ENCODE results near the gene PLAC9.

Gene PLAC9

DNA sequence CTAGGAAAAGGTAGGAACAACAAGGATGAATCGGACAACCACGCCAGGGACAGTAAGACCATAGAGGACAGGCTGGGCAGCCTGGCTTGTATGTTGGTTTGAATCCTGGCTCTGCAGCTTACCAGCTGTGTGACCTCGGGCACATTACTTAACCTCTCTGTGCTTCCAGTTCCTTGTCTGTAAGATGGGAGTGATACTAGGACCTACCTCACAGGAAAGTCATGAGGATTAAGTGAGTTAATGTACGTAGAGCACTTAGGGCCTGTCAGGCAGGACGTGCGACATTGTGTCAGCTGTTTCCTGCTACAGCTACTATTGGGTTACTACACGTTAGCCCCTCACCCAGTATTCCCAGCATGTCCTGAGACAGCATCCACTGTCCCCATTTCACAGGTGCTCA is 32.1 kb downstream of the PLAC9 start:
- POLR2A ChIA-PET: no interaction called here

GRCh38 chr10:80165173-80165572 is 32.6 kb downstream of the PLAC9 start:
- POLR2A ChIA-PET: interaction anchor here (1.7 kb wide), 1 partner anchor 14 kb away, joined by 4 read pairs; no protein-coding TSS in a partner anchor
- WGBS (ENCODE audit: insufficient coverage): 97% methylated on average over 5 of the region's 7 CpGs
- H3K27ac ChIP-seq (ENCODE audit: insufficient read depth in 1 of 2, low read depth in 1 of 2, low read length in 2 of 2, poor library complexity in 1 of 2, severe bottlenecking in 2 of 2): no peak overlapping the region

More for the DNA sequence above, 32.1 kb downstream of the PLAC9 start:
- Histone ChIP-seq H3K4me3 (ENCODE audit: control insufficient read depth in 1 of 7, extremely low read depth in 1 of 7, insufficient read depth in 4 of 7, low read depth in 2 of 7, low read length in 6 of 7) (no peak overlapping the region), H3K36me3 (ENCODE audit: control insufficient read depth in 4 of 4, insufficient read depth in 4 of 4, low read length in 3 of 4) (peaks cover 21 to 84% (median 53%) of the 10 kb centered on the region in 4 experiments), H3K27ac (ENCODE audit: insufficient read depth in 1 of 2, low read depth in 1 of 2, low read length in 2 of 2, poor library complexity in 1 of 2, severe bottlenecking in 2 of 2) (no peak overlapping the region), H3K4me1 (ENCODE audit: control extremely low read depth in 1 of 4, control insufficient read depth in 4 of 4, insufficient read depth in 4 of 4, low read length in 3 of 4) (no peaks in the 10 kb centered on the region), H3K9me3 (ENCODE audit: control extremely low read depth in 1 of 5, control insufficient read depth in 4 of 5, insufficient read depth in 2 of 5, low read depth in 1 of 5, low read length in 4 of 5) (no peaks in the 10 kb centered on the region), H3K27me3 (replicated peaks in 2 of 5; ENCODE audit: control insufficient read depth in 4 of 5, insufficient read depth in 5 of 5, low read length in 4 of 5) (no peaks in the 10 kb centered on the region)
- WGBS (ENCODE audit: insufficient coverage): 97% methylated on average over 6 of the region's 7 CpGs
- CTCF ChIA-PET: interaction anchor here (0.6 to 1.6 kb wide), 4 partner anchors 15 to 40 kb away, joined by 3 to 5 read pairs (median 4); no protein-coding TSS in a partner anchor
- no peak for DNase-seq

DNA sequence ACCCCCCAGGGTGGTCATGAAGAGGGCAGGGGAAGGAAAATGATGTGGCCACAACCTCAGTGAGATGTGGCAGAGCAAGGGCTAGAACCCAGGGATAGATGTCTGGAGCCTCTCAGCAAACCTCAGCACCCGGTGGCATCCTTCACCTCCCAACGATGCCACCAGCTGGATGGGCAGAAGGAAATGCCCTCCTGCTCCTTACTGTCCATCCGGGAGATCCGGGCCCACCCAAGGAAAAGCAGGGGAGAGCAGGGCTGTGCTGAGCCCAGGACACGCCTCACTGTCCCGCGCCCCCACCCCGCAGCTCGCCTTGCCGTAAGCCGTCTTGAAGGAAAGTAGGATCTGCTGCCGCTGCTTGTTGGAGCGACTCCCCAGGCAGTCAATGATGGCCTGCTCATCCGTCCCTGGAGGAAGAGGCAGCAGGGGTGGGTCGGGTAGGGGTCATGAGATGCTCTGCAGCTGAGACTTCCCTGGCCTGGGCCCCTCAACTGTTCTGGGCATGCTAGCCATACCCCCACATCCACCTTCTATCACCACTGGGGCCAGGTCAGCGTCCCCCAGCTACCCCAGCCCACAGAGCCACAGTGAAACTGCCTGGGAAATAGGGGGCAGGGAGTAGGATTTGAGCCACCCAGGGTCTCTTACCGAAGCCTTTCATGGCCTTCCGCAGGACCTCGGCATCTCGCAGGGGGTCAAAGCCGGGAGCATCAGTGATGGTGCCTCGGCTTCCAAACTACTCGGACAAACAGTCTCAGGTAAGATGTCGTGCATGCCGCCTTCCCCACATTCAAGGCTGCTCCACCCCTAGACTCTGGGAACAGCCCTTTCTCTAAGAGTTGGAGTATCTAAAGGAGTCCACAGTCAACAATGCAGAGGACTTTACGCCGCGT is 34.3 kb downstream of the PLAC9 start:
- no peak overlapping the region for H3K4me3 ChIP-seq (ENCODE audit: control insufficient read depth in 1 of 7, extremely low read depth in 1 of 7, insufficient read depth in 4 of 7, low read depth in 2 of 7, low read length in 6 of 7)
- no peak for DNase-seq
- H3K27ac ChIP-seq (ENCODE audit: insufficient read depth in 1 of 2, low read depth in 1 of 2, low read length in 2 of 2, poor library complexity in 1 of 2, severe bottlenecking in 2 of 2): no peak overlapping the region
- 93% methylated on average over 27 of the region's 28 CpGs for WGBS (ENCODE audit: insufficient coverage)
- POLR2A ChIA-PET: interaction anchor here (1.7 kb wide), 1 partner anchor 16 kb away, joined by 4 read pairs; no protein-coding TSS in a partner anchor
- no peaks in the 10 kb centered on the region for H3K9me3 ChIP-seq (ENCODE audit: control extremely low read depth in 1 of 5, control insufficient read depth in 4 of 5, insufficient read depth in 2 of 5, low read depth in 1 of 5, low read length in 4 of 5)
- no peaks in the 10 kb centered on the region for H3K27me3 ChIP-seq (replicated peaks in 2 of 5; ENCODE audit: control insufficient read depth in 4 of 5, insufficient read depth in 5 of 5, low read length in 4 of 5)
- H3K4me1 ChIP-seq (ENCODE audit: control extremely low read depth in 1 of 4, control insufficient read depth in 4 of 4, insufficient read depth in 4 of 4, low read length in 3 of 4): no peaks in the 10 kb centered on the region
- peaks cover 21 to 84% (median 53%) of the 10 kb centered on the region in 4 experiments for H3K36me3 ChIP-seq (ENCODE audit: control insufficient read depth in 4 of 4, insufficient read depth in 4 of 4, low read length in 3 of 4)
- CTCF ChIA-PET: interaction anchor here (1.2 to 1.6 kb wide), 3 partner anchors 13 to 55 kb away, joined by 3 to 6 read pairs (median 4); no protein-coding TSS in a partner anchor

More at GRCh38 chr10:80165173-80165572, 32.6 kb downstream of the PLAC9 start:
- no peaks in the 10 kb centered on the region for H3K27me3 ChIP-seq (replicated peaks in 2 of 5; ENCODE audit: control insufficient read depth in 4 of 5, insufficient read depth in 5 of 5, low read length in 4 of 5)
- no peaks in the 10 kb centered on the region for H3K9me3 ChIP-seq (ENCODE audit: control extremely low read depth in 1 of 5, control insufficient read depth in 4 of 5, insufficient read depth in 2 of 5, low read depth in 1 of 5, low read length in 4 of 5)
- peaks cover 21 to 82% (median 54%) of the 10 kb centered on the region in 4 experiments for H3K36me3 ChIP-seq (ENCODE audit: control insufficient read depth in 4 of 4, insufficient read depth in 4 of 4, low read length in 3 of 4)
- H3K4me1 ChIP-seq (ENCODE audit: control extremely low read depth in 1 of 4, control insufficient read depth in 4 of 4, insufficient read depth in 4 of 4, low read length in 3 of 4): no peaks in the 10 kb centered on the region
- CTCF ChIA-PET: interaction anchor here (0.6 to 1.6 kb wide), 5 partner anchors 11 to 39 kb away, joined by 3 to 6 read pairs (median 4); no protein-coding TSS in a partner anchor
- DNase-seq: no peak
- H3K4me3 ChIP-seq (ENCODE audit: control insufficient read depth in 1 of 7, extremely low read depth in 1 of 7, insufficient read depth in 4 of 7, low read depth in 2 of 7, low read length in 6 of 7): no peak overlapping the region

DNA sequence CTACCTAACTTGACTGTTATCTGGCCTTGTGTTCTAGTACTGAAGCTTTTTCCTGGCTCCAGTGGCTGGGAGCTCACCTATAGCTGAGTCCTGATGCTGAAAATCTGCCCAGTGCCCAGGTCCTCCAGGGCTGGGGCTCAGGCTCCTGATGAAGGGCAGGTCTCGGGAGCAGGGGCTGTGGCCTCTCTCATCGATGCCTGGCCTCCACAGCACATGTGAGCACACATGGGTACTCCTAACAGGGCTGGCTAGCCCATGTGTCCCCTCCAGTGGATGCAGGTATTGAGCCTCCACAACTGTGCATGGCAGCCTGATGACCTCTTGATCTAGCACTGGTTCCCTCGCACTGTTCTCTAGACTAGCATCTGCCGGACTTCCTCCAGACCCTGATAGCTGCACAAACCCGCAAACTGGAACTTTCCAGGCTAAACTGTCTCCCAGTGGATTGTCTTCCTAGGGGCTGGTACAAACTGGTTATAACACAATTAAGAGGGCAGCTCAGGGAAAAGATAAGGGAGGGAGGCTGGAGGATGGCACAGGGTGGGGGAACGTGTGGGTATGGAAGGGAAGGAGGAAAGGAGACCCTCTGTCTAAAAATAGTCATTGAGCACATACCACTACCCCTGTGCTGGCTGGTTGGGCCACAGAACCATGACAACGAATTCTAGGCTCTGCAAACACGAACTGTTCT is 35.1 kb downstream of the PLAC9 start:
- POLR2A ChIA-PET: no interaction called here
- no peaks in the 10 kb centered on the region for H3K27me3 ChIP-seq (replicated peaks in 2 of 5; ENCODE audit: control insufficient read depth in 4 of 5, insufficient read depth in 5 of 5, low read length in 4 of 5)

GRCh38 chr10:80168162-80168511 is 35.6 kb downstream of the PLAC9 start:
- no peaks in the 10 kb centered on the region for H3K4me1 ChIP-seq (ENCODE audit: control extremely low read depth in 1 of 4, control insufficient read depth in 4 of 4, insufficient read depth in 4 of 4, low read length in 3 of 4)
- CTCF ChIA-PET: interaction anchor here (0.9 to 1.5 kb wide), 3 partner anchors 12 to 54 kb away, joined by 3 to 4 read pairs (median 3); no protein-coding TSS in a partner anchor
- POLR2A ChIA-PET: no interaction called here
- DNase-seq: no peak
- H3K36me3 ChIP-seq (ENCODE audit: control insufficient read depth in 4 of 4, insufficient read depth in 4 of 4, low read length in 3 of 4): peaks cover 15 to 84% (median 45%) of the 10 kb centered on the region in 4 experiments
- no peak overlapping the region for H3K27ac ChIP-seq (ENCODE audit: insufficient read depth in 1 of 2, low read depth in 1 of 2, low read length in 2 of 2, poor library complexity in 1 of 2, severe bottlenecking in 2 of 2)
- 97% methylated on average over 7 of the region's 7 CpGs for WGBS (ENCODE audit: insufficient coverage)
- no peak overlapping the region for H3K4me3 ChIP-seq (ENCODE audit: control insufficient read depth in 1 of 7, extremely low read depth in 1 of 7, insufficient read depth in 4 of 7, low read depth in 2 of 7, low read length in 6 of 7)
- H3K27me3 ChIP-seq (replicated peaks in 2 of 5; ENCODE audit: control insufficient read depth in 4 of 5, insufficient read depth in 5 of 5, low read length in 4 of 5): no peaks in the 10 kb centered on the region
- H3K9me3 ChIP-seq (ENCODE audit: control extremely low read depth in 1 of 5, control insufficient read depth in 4 of 5, insufficient read depth in 2 of 5, low read depth in 1 of 5, low read length in 4 of 5): no peaks in the 10 kb centered on the region

More for the DNA sequence above, 35.1 kb downstream of the PLAC9 start:
- DNase-seq: no peak
- CTCF ChIA-PET: interaction anchor here (0.9 to 1.5 kb wide), 3 partner anchors 11 to 54 kb away, joined by 3 to 4 read pairs (median 3); no protein-coding TSS in a partner anchor
- Histone ChIP-seq H3K36me3 (ENCODE audit: control insufficient read depth in 4 of 4, insufficient read depth in 4 of 4, low read length in 3 of 4) (peaks cover 20 to 84% (median 49%) of the 10 kb centered on the region in 4 experiments), H3K27ac (ENCODE audit: insufficient read depth in 1 of 2, low read depth in 1 of 2, low read length in 2 of 2, poor library complexity in 1 of 2, severe bottlenecking in 2 of 2) (no peak overlapping the region), H3K9me3 (ENCODE audit: control extremely low read depth in 1 of 5, control insufficient read depth in 4 of 5, insufficient read depth in 2 of 5, low read depth in 1 of 5, low read length in 4 of 5) (no peaks in the 10 kb centered on the region), H3K4me3 (ENCODE audit: control insufficient read depth in 1 of 7, extremely low read depth in 1 of 7, insufficient read depth in 4 of 7, low read depth in 2 of 7, low read length in 6 of 7) (no peak overlapping the region), H3K4me1 (ENCODE audit: control extremely low read depth in 1 of 4, control insufficient read depth in 4 of 4, insufficient read depth in 4 of 4, low read length in 3 of 4) (no peaks in the 10 kb centered on the region)
- WGBS (ENCODE audit: insufficient coverage): 88% methylated on average over 6 of the region's 8 CpGs

- Histone ChIP-seq H3K4me1 (ENCODE audit: control extremely low read depth in 1 of 4, control insufficient read depth in 4 of 4, insufficient read depth in 4 of 4, low read length in 3 of 4) (peaks cover 0 to 3% (median 0%) of the 10 kb centered on the region in 4 experiments), H3K36me3 (ENCODE audit: control insufficient read depth in 4 of 4, insufficient read depth in 4 of 4, low read length in 3 of 4) (peaks cover 13 to 82% (median 40%) of the 10 kb centered on the region in 4 experiments), H3K27ac (ENCODE audit: insufficient read depth in 1 of 2, low read depth in 1 of 2, low read length in 2 of 2, poor library complexity in 1 of 2, severe bottlenecking in 2 of 2) (no peak overlapping the region), H3K9me3 (ENCODE audit: control extremely low read depth in 1 of 5, control insufficient read depth in 4 of 5, insufficient read depth in 2 of 5, low read depth in 1 of 5, low read length in 4 of 5) (no peaks in the 10 kb centered on the region), H3K4me3 (ENCODE audit: control insufficient read depth in 1 of 7, extremely low read depth in 1 of 7, insufficient read depth in 4 of 7, low read depth in 2 of 7, low read length in 6 of 7) (no peak overlapping the region), H3K27me3 (replicated peaks in 2 of 5; ENCODE audit: control insufficient read depth in 4 of 5, insufficient read depth in 5 of 5, low read length in 4 of 5) (no peaks in the 10 kb centered on the region)
- WGBS (ENCODE audit: insufficient coverage): 93% methylated on average over 7 of the region's 13 CpGs
- no peak for DNase-seq
- ChIA-PET CTCF (interaction anchor here (1.5 kb wide), 2 partner anchors 18 to 53 kb away, joined by 3 to 4 read pairs; no protein-coding TSS in a partner anchor), POLR2A (no interaction called here)
Measured at GRCh38 chr10:80168679-80169380, 36.3 kb downstream of the PLAC9 start.

All from common myeloid progenitor, CD34-positive (primary cell).